ENCODE results near the gene ANKRD6. TPM values are rescaled to one million over a fixed set of nuclear protein-coding genes. Genes with fewer than 3 reads are reported as not detected.

The ANKRD6 gene
- total RNA-seq, 1 donor from 2014 or later, result 10.0 TPM

GRCh38 chr6:89657445-89658158 is 224.7 kb downstream of the ANKRD6 start:
- Histone ChIP-seq H3K27me3 (ENCODE audit: control insufficient read depth, insufficient read depth, low read length) (no peaks in the 10 kb centered on the region), H3K4me3 (ENCODE audit: low read depth, low read length) (no peak overlapping the region), H3K36me3 (ENCODE audit: control insufficient read depth, insufficient read depth, low read length) (no peaks in the 10 kb centered on the region)
- no peak for DNase-seq (ENCODE audit: low read depth)
- TF ChIP-seq CTCF (IDR thresholded peaks at IDR 0.05; ENCODE audit: insufficient read depth, low read length, poor library complexity, severe bottlenecking), result no peak

GRCh38 chr6:89660981-89661380 is 228.0 kb downstream of the ANKRD6 start:
- TF ChIP-seq CTCF (IDR thresholded peaks at IDR 0.05; ENCODE audit: insufficient read depth, low read length, poor library complexity, severe bottlenecking), result no peak
- Histone ChIP-seq H3K27me3 (ENCODE audit: control insufficient read depth, insufficient read depth, low read length) (no peaks in the 10 kb centered on the region), H3K36me3 (ENCODE audit: control insufficient read depth, insufficient read depth, low read length) (no peaks in the 10 kb centered on the region), H3K4me3 (ENCODE audit: low read depth, low read length) (no peak overlapping the region)
- no peak for DNase-seq (ENCODE audit: low read depth)

- DNase-seq (ENCODE audit: low read depth), result no peak
- no peaks in the 10 kb centered on the region for H3K36me3 ChIP-seq (ENCODE audit: control insufficient read depth, insufficient read depth, low read length)
- no peak for TF ChIP-seq CTCF (IDR thresholded peaks at IDR 0.05; ENCODE audit: insufficient read depth, low read length, poor library complexity, severe bottlenecking)
- no peaks in the 10 kb centered on the region for H3K27me3 ChIP-seq (ENCODE audit: control insufficient read depth, insufficient read depth, low read length)
- H3K4me3 ChIP-seq (ENCODE audit: low read depth, low read length), result no peak overlapping the region
These were observed 228.6 kb downstream of the ANKRD6 start for GRCh38 chr6:89661559-89661958.

- no peak for TF ChIP-seq CTCF (IDR thresholded peaks at IDR 0.05; ENCODE audit: insufficient read depth, low read length, poor library complexity, severe bottlenecking)
- no peak for DNase-seq (ENCODE audit: low read depth)
- Histone ChIP-seq H3K36me3 (ENCODE audit: control insufficient read depth, insufficient read depth, low read length) (no peaks in the 10 kb centered on the region), H3K4me3 (ENCODE audit: low read depth, low read length) (no peak overlapping the region), H3K27me3 (ENCODE audit: control insufficient read depth, insufficient read depth, low read length) (no peaks in the 10 kb centered on the region)
These were observed 229.8 kb downstream of the ANKRD6 start for GRCh38 chr6:89662659-89663223.

GRCh38 chr6:89667872-89668556 is 235.1 kb downstream of the ANKRD6 start:
- Histone ChIP-seq H3K27me3 (ENCODE audit: control insufficient read depth, insufficient read depth, low read length) (no peaks in the 10 kb centered on the region), H3K36me3 (ENCODE audit: control insufficient read depth, insufficient read depth, low read length) (no peaks in the 10 kb centered on the region), H3K4me3 (ENCODE audit: low read depth, low read length) (no peak overlapping the region)
- no peak for DNase-seq (ENCODE audit: low read depth)
- TF ChIP-seq CTCF (IDR thresholded peaks at IDR 0.05; ENCODE audit: insufficient read depth, low read length, poor library complexity, severe bottlenecking), result no peak

Data from kidney epithelial cell (primary cell).